Ovary (tissue), 9 donors: Measurements from ENCODE around the gene SEMA6B. TPM values are rescaled to one million over a fixed set of nuclear protein-coding genes. Genes with fewer than 3 reads are reported as not detected.

Source experiments
- DNase-seq, 5 donors: peaks; one replicate each; pipeline ENCODE4 v3.0.0-alpha.2; 2019 to 2020
- H3K27ac ChIP-seq, 2 donors: fragments of 200-600 bp; one replicate each; pipeline versions ENCODE4 v1.5.1 to v1.8.0; 2019 to 2022
- H3K27me3 ChIP-seq: fragments of 200-600 bp; one replicate; pipeline ENCODE4 v1.8.0; 2022
- H3K36me3 ChIP-seq: fragments of 200-600 bp; sonication (generic); one replicate; pipeline ENCODE4 v1.5.1; 2019
- H3K4me1 ChIP-seq: one replicate; pipeline ENCODE4 v1.8.1; 2013; ENCODE audit warnings: mild to moderate bottlenecking, moderate library complexity; ENCODE audit not compliant: insufficient read depth
- H3K4me3 ChIP-seq: fragments of 200-600 bp; sonication (generic); one replicate; pipeline ENCODE4 v1.5.1; 2017
- H3K9me3 ChIP-seq, 2 donors: fragments of 200-600 bp in 1 of 2; sonication (generic) in 1 of 2; one replicate each; pipeline versions ENCODE4 v1.5.1 to v1.8.1; 2013 to 2019; ENCODE audit warnings: mild to moderate bottlenecking in 1 of 2, moderate library complexity in 1 of 2
- EP300 ChIP-seq: sonication (generic); formaldehyde crosslinking; IDR thresholded peaks from one replicate; pipeline ENCODE4 v1.6.1; 2017; ENCODE audit warnings: antibody characterized with exemption
- POLR2A ChIP-seq: fragments of 450-650 bp; IDR thresholded peaks from one replicate; pipeline ENCODE4 v1.6.1; 2017; ENCODE audit warnings: antibody characterized with exemption, mild to moderate bottlenecking, moderate library complexity
- WGBS, 3 donors: extraction: QIAGEN DNeasy Blood & Tissue Kit in 1 of 3; methylation state at CpG; one replicate each; pipeline versions ENCODE4 v1.1.5 to v1.1.7; 2013 to 2017; 5-methylcytosine and 5-hydroxymethylcytosine counted together
- intact Hi-C, 4 donors: fragments of 100-400 bp; cut with DNase I; formaldehyde crosslinking; loops; one replicate each; pipeline versions ENCODE4 v1.11.0 to v1.15.1; 2022 to 2023
- polyA plus RNA-seq, 2 donors: library from polyadenylated mRNA; stranded (reverse); fragments of 200-250 nt in 1 of 2; fragments of 350-450 nt in 1 of 2; fragmentation: Illumina TruSeq in 1 of 2; extraction: RNeasy Lipid Tissue Mini Kit (QIAGEN cat#74804) in 1 of 2; gene quantifications; one replicate each; pipeline ENCODE4 v1.2.3, GENCODE V29; 2013 to 2014
- total RNA-seq, 7 donors: library from RNA; depleted of rRNA in 2 of 7; stranded (reverse); fragments of >200 nt in 2 of 7; fragmentation: NEBNext Ultra II Directional in 3 of 7; extraction: Animal tissue kit (Norgen Biotek cat#: 25700) in 3 of 7; gene quantifications; one replicate each; pipeline versions ENCODE4 v1.1.0 to v1.2.4, GENCODE V29; 2016 to 2023
- TF ChIP-seq, protein P1 (sequence below), 3 donors: fragments of 450-650 bp in 2 of 3; fragments of 200-600 bp in 1 of 3; IDR thresholded peaks; one replicate each; pipeline versions ENCODE4 v1.5.1 to v1.8.0; 2016 to 2022; ENCODE audit warnings: antibody characterized with exemption in 3 of 3, mild to moderate bottlenecking in 1 of 3
- donor health status: DM: no; HTN: no; CAD: no; lungs with moderate emphysema.
- donor health status: DM: no; HTN: no; CAD: no.
- donor health status: Bipolar disorder and iron deficiency.
- donor health status: DM: yes; HTN: yes; CAD: no.
- donor health status: DM: no; HTN: no; CAD: no.
- donor health status: DM: yes; HTN: yes; CAD: no.

The SEMA6B gene
- total and polyA plus RNA-seq, 9 donors, result 0.77 to 9.7 (median 5.5) TPM

DNA sequence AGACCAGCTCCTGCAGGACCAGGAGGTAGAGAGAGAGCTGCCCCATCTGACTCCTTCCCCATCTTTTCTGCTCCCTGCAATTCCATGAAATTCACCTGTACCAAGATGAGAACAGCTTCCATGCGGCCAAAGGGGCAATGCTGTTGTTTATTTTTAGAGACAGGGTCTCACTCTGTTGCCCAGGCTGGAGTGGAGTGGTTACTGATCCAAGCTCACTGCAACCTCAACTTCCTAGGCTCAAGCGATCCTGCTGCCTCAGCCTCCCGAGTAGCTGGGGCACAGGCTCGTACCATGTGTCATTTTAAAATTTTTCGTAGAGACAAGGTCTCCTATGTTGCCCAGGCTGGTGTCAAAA, 37.6 kb downstream of the SEMA6B start:
- no peaks in the 10 kb centered on the region for H3K9me3 ChIP-seq
- no peaks in the 10 kb centered on the region for H3K36me3 ChIP-seq
- TF ChIP-seq EP300 (no peak), POLR2A (no peak)
- TF ChIP-seq, protein P1, sequence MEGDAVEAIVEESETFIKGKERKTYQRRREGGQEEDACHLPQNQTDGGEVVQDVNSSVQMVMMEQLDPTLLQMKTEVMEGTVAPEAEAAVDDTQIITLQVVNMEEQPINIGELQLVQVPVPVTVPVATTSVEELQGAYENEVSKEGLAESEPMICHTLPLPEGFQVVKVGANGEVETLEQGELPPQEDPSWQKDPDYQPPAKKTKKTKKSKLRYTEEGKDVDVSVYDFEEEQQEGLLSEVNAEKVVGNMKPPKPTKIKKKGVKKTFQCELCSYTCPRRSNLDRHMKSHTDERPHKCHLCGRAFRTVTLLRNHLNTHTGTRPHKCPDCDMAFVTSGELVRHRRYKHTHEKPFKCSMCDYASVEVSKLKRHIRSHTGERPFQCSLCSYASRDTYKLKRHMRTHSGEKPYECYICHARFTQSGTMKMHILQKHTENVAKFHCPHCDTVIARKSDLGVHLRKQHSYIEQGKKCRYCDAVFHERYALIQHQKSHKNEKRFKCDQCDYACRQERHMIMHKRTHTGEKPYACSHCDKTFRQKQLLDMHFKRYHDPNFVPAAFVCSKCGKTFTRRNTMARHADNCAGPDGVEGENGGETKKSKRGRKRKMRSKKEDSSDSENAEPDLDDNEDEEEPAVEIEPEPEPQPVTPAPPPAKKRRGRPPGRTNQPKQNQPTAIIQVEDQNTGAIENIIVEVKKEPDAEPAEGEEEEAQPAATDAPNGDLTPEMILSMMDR (IDR thresholded peaks at IDR 0.05), result no peak
- DNase-seq, result no peak
- no peak overlapping the region for H3K27ac ChIP-seq
- peaks cover 24% of the 10 kb centered on the region for H3K4me1 ChIP-seq
- H3K27me3 ChIP-seq, result no peaks in the 10 kb centered on the region
- intact Hi-C loops, result no loop called here
- H3K4me3 ChIP-seq, result no peak overlapping the region
- 87 to 91% (median 88%) methylated on average over 5 of the region's 5 CpGs for WGBS, 3 donors

DNA sequence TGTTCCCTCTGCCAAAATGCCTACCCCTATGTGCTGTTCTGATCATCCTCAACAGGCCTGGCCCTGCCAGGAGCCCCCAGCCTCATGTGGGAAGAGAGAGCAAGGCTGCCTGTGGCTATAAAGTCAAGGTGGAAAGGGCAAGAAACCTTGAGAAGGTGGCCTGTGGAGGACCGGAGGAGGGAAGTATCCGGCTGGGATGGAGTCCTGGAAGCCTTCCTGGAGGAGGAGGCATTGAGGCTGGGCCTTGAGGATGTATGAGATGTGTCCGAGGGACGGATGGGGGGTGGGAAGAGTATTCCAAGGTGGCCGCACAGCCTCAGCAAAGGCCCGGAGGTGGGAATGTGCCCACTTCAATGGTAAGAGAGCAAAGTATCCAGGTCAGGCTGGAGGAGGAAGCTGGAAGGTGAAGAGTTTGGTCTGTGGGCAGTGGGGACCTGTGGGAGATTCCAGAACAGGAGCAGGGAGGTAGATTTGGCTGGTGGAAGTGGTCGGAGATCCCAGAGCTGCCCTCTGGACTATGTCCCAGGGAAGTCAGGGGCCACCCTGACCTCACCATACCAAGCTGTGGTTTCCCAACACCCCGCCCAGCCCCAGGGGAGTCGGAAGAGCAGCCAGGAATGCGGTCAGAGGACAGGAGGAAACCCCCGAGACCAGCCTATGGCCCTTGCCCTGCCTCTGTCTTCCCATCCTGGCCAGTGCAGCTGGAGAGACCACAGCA, 38.2 kb downstream of the SEMA6B start:
- DNase-seq, result peak in 1 of 5 donors; percentile 28
- Histone ChIP-seq H3K27me3 (no peaks in the 10 kb centered on the region), H3K4me1 (peaks cover 24% of the 10 kb centered on the region), H3K36me3 (no peaks in the 10 kb centered on the region), H3K4me3 (no peak overlapping the region), H3K27ac (no peak overlapping the region), H3K9me3 (no peaks in the 10 kb centered on the region)
- intact Hi-C loops, result no loop called here
- WGBS, 3 donors, result 67 to 70% (median 70%) methylated on average over 11 of the region's 11 CpGs
- TF ChIP-seq EP300 (no peak), POLR2A (no peak)
- TF ChIP-seq, protein P1 (IDR thresholded peaks at IDR 0.05), result no peak

DNA sequence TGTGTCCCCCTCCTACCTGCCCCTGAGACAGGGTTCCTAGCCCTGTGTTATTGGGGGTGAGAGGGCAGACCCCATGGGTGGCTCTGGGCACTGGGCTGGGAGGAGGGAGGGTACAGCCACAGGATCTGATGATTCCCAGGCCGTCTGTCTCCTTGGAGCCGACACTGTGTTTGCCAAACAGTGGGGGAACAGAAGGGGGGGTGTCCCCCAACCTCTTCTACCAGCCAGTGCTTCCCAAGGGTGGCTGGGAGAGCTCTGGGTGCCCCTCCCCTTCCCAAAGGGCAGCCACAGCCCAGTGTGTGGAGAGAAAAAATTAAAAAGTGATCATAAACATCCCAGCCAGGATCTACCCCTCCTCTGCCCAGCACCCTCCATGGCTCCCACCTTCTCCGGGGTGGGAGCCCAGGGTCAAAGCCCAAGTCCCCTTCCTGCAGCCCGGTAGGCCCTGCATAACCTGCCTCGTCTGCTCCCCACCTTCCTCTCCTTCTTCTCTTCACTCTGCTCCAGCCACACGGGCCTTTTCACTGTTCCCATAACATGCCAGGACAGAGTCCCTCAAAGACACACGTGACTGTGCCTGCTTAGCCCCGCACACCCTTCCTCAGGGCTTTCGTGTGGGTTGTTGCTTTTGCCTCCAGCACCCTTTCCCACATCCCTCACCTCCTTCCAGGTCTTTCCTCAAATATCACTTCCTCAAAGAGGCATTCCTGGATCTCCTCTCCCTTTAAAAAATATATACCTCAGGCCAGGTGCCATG, 39.8 kb downstream of the SEMA6B start:
- no peaks in the 10 kb centered on the region for H3K36me3 ChIP-seq

DNA sequence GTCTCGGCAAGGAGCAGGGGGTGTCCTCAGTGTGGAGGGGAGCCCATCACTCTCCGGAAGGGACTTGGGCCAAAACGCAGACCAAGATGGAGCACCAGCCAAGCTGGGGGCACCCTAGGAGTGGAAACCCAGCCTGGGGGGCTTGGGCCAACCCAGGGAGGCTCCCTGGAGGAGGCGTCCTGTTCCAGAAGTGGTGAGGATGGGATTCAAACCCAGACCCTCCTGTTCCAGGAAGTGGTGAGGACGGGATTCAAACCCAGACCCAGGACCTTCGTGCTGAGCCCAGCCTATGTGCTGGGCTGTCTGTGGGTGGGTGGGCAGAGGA, 40.4 kb downstream of the SEMA6B start:
- peak in 2 of 5 donors; percentile 52 to 61 for DNase-seq
- intact Hi-C loops, result no loop called here
- no peaks in the 10 kb centered on the region for H3K36me3 ChIP-seq
- TF ChIP-seq, protein P1 (IDR thresholded peaks at IDR 0.05), result no peak
- no peak for TF ChIP-seq POLR2A
- no peak for TF ChIP-seq EP300
- H3K27ac ChIP-seq, result peak overlapping the region in 1 of 2 donors; percentile 78
- 76 to 89% (median 80%) methylated on average over 5 to 6 of the region's 6 CpGs for WGBS, 3 donors
- no peaks in the 10 kb centered on the region for H3K27me3 ChIP-seq
- H3K9me3 ChIP-seq, result no peaks in the 10 kb centered on the region
- peaks cover 24% of the 10 kb centered on the region for H3K4me1 ChIP-seq
- no peak overlapping the region for H3K4me3 ChIP-seq

More for the DNA sequence above, 39.8 kb downstream of the SEMA6B start:
- intact Hi-C loops, result no loop called here
- Histone ChIP-seq H3K27me3 (no peaks in the 10 kb centered on the region), H3K27ac (peak overlapping the region; percentile 45 to 78), H3K9me3 (no peaks in the 10 kb centered on the region), H3K4me1 (peaks cover 24% of the 10 kb centered on the region), H3K4me3 (no peak overlapping the region)
- WGBS, 3 donors, result 64 to 75% (median 69%) methylated on average over 9 of the region's 9 CpGs
- peak in 3 of 5 donors; percentile 46 to 67 (median 47) for DNase-seq
- TF ChIP-seq, protein P1 (IDR thresholded peaks at IDR 0.05), result no peak
- TF ChIP-seq POLR2A (no peak), EP300 (no peak)
